Peyer's patch (tissue), 4 donors: ENCODE results near the gene CNTNAP4.

Experiments used
- CTCF ChIP-seq, 6 experiments: fragments of 450-650 bp in 4 of 6; fragments of 200-600 bp in 2 of 6; sonication (generic) in 1 of 6; IDR thresholded peaks; one replicate each; pipeline ENCODE4 v1.5.1; 2017 to 2019; ENCODE audit warnings: antibody characterized with exemption in 6 of 6, mild to moderate bottlenecking in 3 of 6, moderate library complexity in 1 of 6
- POLR2A ChIP-seq, 2 donors: fragments of 450-650 bp; IDR thresholded peaks; one replicate each; pipeline ENCODE4 v1.5.1; 2017; ENCODE audit warnings: antibody characterized with exemption in 2 of 2, mild to moderate bottlenecking in 2 of 2, moderate library complexity in 2 of 2

GRCh38 chr16:76235426-76235825, 41.8 kb upstream of the CNTNAP4 start:
- TF ChIP-seq POLR2A (IDR thresholded peaks at IDR 0.05), result no peak
- no peak for TF ChIP-seq CTCF (IDR thresholded peaks at IDR 0.05)
